Heart left ventricle (tissue), 16 donors: ENCODE results near the gene WNT6. TPM values are rescaled to one million over a fixed set of nuclear protein-coding genes. Genes with fewer than 3 reads are reported as not detected.

Source experiments
- ATAC-seq, 4 donors: fragments of 200-7000 bp; cut with Tn5 transposase; one replicate each; pipeline ENCODE4 v1.9.1; 2020 to 2022; ENCODE audit warnings: moderate library complexity in 4 of 4, mild to moderate bottlenecking in 3 of 4, moderate number of reproducible peaks in 1 of 4
- DNase-seq, 5 donors: peaks; one replicate each; pipeline ENCODE4 v3.0.0-alpha.2; 2020
- H3K27ac ChIP-seq, 12 donors: fragments of 200-600 bp; sonication (generic) in 4 of 12; one replicate each; pipeline versions ENCODE4 v1.5.0 to v1.8.0; 2016 to 2022; ENCODE audit warnings: mild to moderate bottlenecking in 2 of 12
- H3K27me3 ChIP-seq, 9 donors: fragments of 200-600 bp; sonication (generic) in 2 of 9; one replicate each; pipeline versions ENCODE4 v1.5.1 to v1.8.0; 2016 to 2022; ENCODE audit warnings: mild to moderate bottlenecking in 3 of 9
- H3K36me3 ChIP-seq, 9 donors: fragments of 200-600 bp; sonication (generic) in 2 of 9; one replicate each; pipeline versions ENCODE4 v1.5.0 to v1.8.0; 2018 to 2022; ENCODE audit warnings: mild to moderate bottlenecking in 2 of 9
- H3K4me1 ChIP-seq, 12 donors: fragments of 200-600 bp; sonication (generic) in 4 of 12; one replicate each; pipeline versions ENCODE4 v1.5.0 to v1.8.0; 2016 to 2022; ENCODE audit warnings: mild to moderate bottlenecking in 3 of 12
- H3K4me3 ChIP-seq, 12 donors: fragments of 200-600 bp; sonication (generic) in 4 of 12; one replicate each; pipeline versions ENCODE4 v1.5.0 to v1.8.0; 2017 to 2022; ENCODE audit warnings: mild to moderate bottlenecking in 9 of 12, moderate library complexity in 4 of 12
- H3K9me3 ChIP-seq, 12 donors: fragments of 200-600 bp; sonication (generic) in 4 of 12; one replicate each; pipeline versions ENCODE4 v1.5.0 to v1.8.0; 2016 to 2022; ENCODE audit warnings: mild to moderate bottlenecking in 1 of 12
- CTCF ChIP-seq, 12 donors: fragments of 200-600 bp; sonication (generic) in 4 of 12; IDR thresholded peaks; one replicate each; pipeline versions ENCODE4 v1.5.0 to v1.8.0; 2018 to 2022; ENCODE audit warnings: antibody characterized with exemption in 12 of 12, mild to moderate bottlenecking in 5 of 12
- POLR2A ChIP-seq, 2 donors: fragments of 450-650 bp; IDR thresholded peaks; one replicate each; pipeline ENCODE4 v1.6.1; 2017; ENCODE audit warnings: antibody characterized with exemption in 2 of 2, mild to moderate bottlenecking in 2 of 2, moderate library complexity in 2 of 2
- WGBS, 4 donors: extraction: QIAGEN DNeasy Blood & Tissue Kit in 2 of 4; methylation state at CpG; one replicate each; pipeline versions ENCODE4 v1.1.5 to v1.1.7; 2013 to 2018; 5-methylcytosine and 5-hydroxymethylcytosine counted together
- intact Hi-C, 10 donors: fragments of 100-400 bp; cut with DNase I; formaldehyde crosslinking; loops; one replicate each; pipeline versions ENCODE4 v1.11.1 to v1.14.2; 2022
- polyA plus RNA-seq, 2 donors: library from polyadenylated mRNA; stranded (reverse); fragments of 200-250 nt; gene quantifications; one replicate each; pipeline ENCODE4 v1.2.3, GENCODE V29; 2013
- total RNA-seq, 9 donors: library from RNA; depleted of rRNA in 2 of 9; stranded (reverse); fragments of >200 nt in 2 of 9; fragmentation: NEBNext Ultra II Directional in 3 of 9; extraction: Animal tissue kit (Norgen Biotek cat#: 25700) in 3 of 9; gene quantifications; one replicate each; pipeline versions ENCODE4 v1.1.0 to v1.2.4, GENCODE V29; 2016 to 2023
- donor health status: ischemic (EF 13 %, LVEDD 7.1; RV severe dilation, severe dysfunction).
- donor health status: healthy with polysubstance abuse.
- donor health status: DM: no; HTN: yes; CAD: no.
- donor health status: DM: no; HTN: no; CAD: no.
- donor health status: ischemic (EF 25% LVEDD 6.9; RV normal size, moderate dysfunction).
- donor health status: ischemic (EF 25% LVEDD 5.7; RV mildly dilated, moderate dysfunction).
- donor health status: healthy.
- donor health status: DM: yes; HTN: yes; CAD: no.
- donor health status: ischemic (EF 35%, LVEDD 5.7; RV mildly dilated, moderate dysfunction).
- donor health status: nonischemic (EF 11% LVEDD 7.7; RV severe dilation, severe dysfunction).
- donor health status: DM: yes; HTN: yes; CAD: no.
- donor health status: PGD.
- donor health status: ischemic (EF 29% LVEDD 5.4; RV normal size, mild dysfunction).
- donor health status: nonischemic (EF 23%, LVEDD 6.1; RV moderate dilation, normal function).

Gene WNT6
- total and polyA plus RNA-seq, 11 donors, result 0.34 to 13.1 (median 1.00) TPM

- Histone ChIP-seq H3K4me1 (peaks cover 0 to 4% (median 0%) of the 10 kb centered on the region in 12 donors), H3K36me3 (no peaks in the 10 kb centered on the region), H3K27me3 (peaks cover 0 to 78% (median 38%) of the 10 kb centered on the region in 9 donors), H3K27ac (no peak overlapping the region), H3K9me3 (no peaks in the 10 kb centered on the region), H3K4me3 (no peak overlapping the region)
- DNase-seq, result no peak
- WGBS, 4 donors, result 70 to 78% (median 77%) methylated on average over 2 of the region's 2 CpGs
- TF ChIP-seq CTCF (IDR thresholded peaks at IDR 0.05) (no peak), POLR2A (IDR thresholded peaks at IDR 0.05) (no peak)
- ATAC-seq, result no peak
- intact Hi-C loops, result loop anchor here in 6 of 10 donors (5.0 to 10.0 kb wide), 3 partner anchors 47 to 304 kb away; no protein-coding TSS in a partner anchor
These were observed 8.8 kb upstream of the WNT6 start for GRCh38 chr2:218850796-218851195.

GRCh38 chr2:218851286-218851685 lies 8.3 kb upstream of the WNT6 start:
- no peak for DNase-seq
- Histone ChIP-seq H3K4me3 (no peak overlapping the region), H3K4me1 (peaks cover 0 to 4% (median 0%) of the 10 kb centered on the region in 12 donors), H3K36me3 (no peaks in the 10 kb centered on the region), H3K27me3 (peaks cover 0 to 79% (median 38%) of the 10 kb centered on the region in 9 donors), H3K27ac (no peak overlapping the region), H3K9me3 (no peaks in the 10 kb centered on the region)
- no peak for TF ChIP-seq POLR2A (IDR thresholded peaks at IDR 0.05)
- intact Hi-C loops, result loop anchor here in 6 of 10 donors (5.0 to 10.0 kb wide), 3 partner anchors 46 to 304 kb away; no protein-coding TSS in a partner anchor
- WGBS, 4 donors, result 38 to 43% (median 40%) methylated on average over 3 of the region's 3 CpGs
- ATAC-seq, result no peak

- Histone ChIP-seq H3K4me1 (peaks cover 0 to 11% (median 0%) of the 10 kb centered on the region in 12 donors), H3K9me3 (no peaks in the 10 kb centered on the region), H3K27ac (no peak overlapping the region), H3K36me3 (no peaks in the 10 kb centered on the region), H3K4me3 (no peak overlapping the region), H3K27me3 (peaks cover 0 to 78% (median 46%) of the 10 kb centered on the region in 9 donors)
- peak; percentile 43 to 75 (median 63) for TF ChIP-seq CTCF (IDR thresholded peaks at IDR 0.05)
- no peak for TF ChIP-seq POLR2A (IDR thresholded peaks at IDR 0.05)
- 17 to 27% (median 21%) methylated on average over 13 to 16 of the region's 16 CpGs for WGBS, 4 donors
- intact Hi-C loops, result loop anchor here in 8 of 10 donors (2.0 to 10.0 kb wide), 4 partner anchors 44 to 302 kb away; no protein-coding TSS in a partner anchor
- ATAC-seq, result peak in 3 of 4 donors; percentile 48 to 70 (median 60)
- DNase-seq, result peak in 2 of 5 donors; percentile 36 to 53
These were observed 6.5 kb upstream of the WNT6 start for GRCh38 chr2:218852911-218853667.

- no peak for DNase-seq
- ATAC-seq, result no peak
- peaks cover 3 to 78% (median 48%) of the 10 kb centered on the region in 9 donors for H3K27me3 ChIP-seq
- H3K36me3 ChIP-seq, result no peaks in the 10 kb centered on the region
- no peak overlapping the region for H3K4me3 ChIP-seq
- peaks cover 0 to 14% (median 0%) of the 10 kb centered on the region in 12 donors for H3K4me1 ChIP-seq
- H3K27ac ChIP-seq, result no peak overlapping the region
- no peaks in the 10 kb centered on the region for H3K9me3 ChIP-seq
- TF ChIP-seq POLR2A (IDR thresholded peaks at IDR 0.05), result no peak
- TF ChIP-seq CTCF (IDR thresholded peaks at IDR 0.05), result no peak
- 35 to 53% (median 43%) methylated on average over 5 of the region's 5 CpGs for WGBS, 4 donors
- intact Hi-C loops, result loop anchor here in 8 of 10 donors (2.0 to 10.0 kb wide), 4 partner anchors 44 to 301 kb away; no protein-coding TSS in a partner anchor
These were observed 5.8 kb upstream of the WNT6 start for GRCh38 chr2:218853766-218854165.
